BLaER1 treated with 17β-estradiol and CSF1 and Interleukin-3, amounts not matched to agents 10 nM and 100 nM (cell line): ENCODE data around the gene CLIP1.
A peak's percentile ranks its signal among the peaks of the same experiment; 100 is the strongest.

Experiments used
- H3K27ac ChIP-seq, 11 experiments: shearing (Covaris generic); formaldehyde crosslinking; 2 replicates each; pipeline ENCODE4 v1.8.1; 2022
- H3K27me3 ChIP-seq, 11 experiments: shearing (Covaris generic); formaldehyde crosslinking; 2 replicates each; pipeline ENCODE4 v1.8.1; 2022
- H3K36me3 ChIP-seq, 11 experiments: shearing (Covaris generic); formaldehyde crosslinking; 2 replicates each; pipeline ENCODE4 v1.8.1; 2022
- H3K4me1 ChIP-seq, 10 experiments: shearing (Covaris generic); formaldehyde crosslinking; 2 replicates each; pipeline ENCODE4 v1.8.1; 2022
- H3K4me2 ChIP-seq, 11 experiments: shearing (Covaris generic); formaldehyde crosslinking; 2 replicates each; pipeline ENCODE4 v1.8.1; 2022
- H3K4me3 ChIP-seq, 10 experiments: shearing (Covaris generic); formaldehyde crosslinking; 2 replicates each; pipeline ENCODE4 v1.8.1; 2022
- H3K9ac ChIP-seq, 11 experiments: shearing (Covaris generic); formaldehyde crosslinking; 2 replicates each; pipeline ENCODE4 v1.8.1; 2022
- H3K9me3 ChIP-seq, 11 experiments: shearing (Covaris generic); formaldehyde crosslinking; replicated peaks in 1 of 11; 2 replicates each; pipeline ENCODE4 v1.8.1; 2022
- H4K20me1 ChIP-seq, 11 experiments: shearing (Covaris generic); formaldehyde crosslinking; 2 replicates each; pipeline ENCODE4 v1.8.1; 2022
- Cebpa-rat ChIP-seq, 11 experiments: shearing (Covaris generic); IDR thresholded peaks; 2 replicates each; pipeline ENCODE4 v1.8.1; 2022

Gene CLIP1

DNA sequence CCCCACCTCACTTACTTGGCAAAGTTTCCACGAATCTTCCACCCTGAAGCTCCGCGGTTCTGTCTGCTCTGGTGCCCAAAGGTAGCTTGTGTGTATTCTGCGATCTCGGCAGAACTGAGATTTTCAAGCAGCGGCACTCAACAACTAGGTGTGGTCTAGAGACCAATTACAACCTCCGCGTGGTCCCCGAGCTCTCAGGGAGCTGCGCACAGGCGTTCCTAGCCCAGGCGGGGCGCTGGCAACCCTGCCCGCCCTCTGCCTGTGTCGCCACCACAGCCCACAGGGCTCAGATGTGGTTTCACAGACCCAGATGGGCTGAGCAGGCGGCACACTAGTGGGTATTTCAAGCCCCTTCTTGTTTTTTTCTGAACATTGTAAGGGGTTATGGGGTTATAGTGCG lies 195.1 kb downstream of the CLIP1 start:
- Histone ChIP-seq H3K36me3 (peaks cover 42 to 57% (median 50%) of the 10 kb centered on the region in 11 experiments), H3K9ac (peak overlapping the region in 8 of 11 experiments; percentile 21 to 72 (median 59); a peak in 13 of 22 replicates), H3K4me2 (peak overlapping the region; percentile 88 to 100 (median 94)), H3K9me3 (no peaks in the 10 kb centered on the region), H3K27ac (peak overlapping the region in 6 of 11 experiments; percentile 47 to 71 (median 58); a peak in 11 of 22 replicates), H3K4me3 (peak overlapping the region in 8 of 10 experiments; percentile 13 to 60 (median 51); a peak in 15 of 20 replicates), H3K4me1 (peaks cover 42 to 52% (median 48%) of the 10 kb centered on the region in 10 experiments), H4K20me1 (peaks cover 22 to 50% (median 42%) of the 10 kb centered on the region in 11 experiments; a peak in 20 of 22 replicates), H3K27me3 (no peaks in the 10 kb centered on the region)
- peak in 3 of 11 experiments; percentile 35 to 70 (median 46); a peak in 4 of 22 replicates for TF ChIP-seq Cebpa-rat (IDR thresholded peaks at IDR 0.05)

DNA sequence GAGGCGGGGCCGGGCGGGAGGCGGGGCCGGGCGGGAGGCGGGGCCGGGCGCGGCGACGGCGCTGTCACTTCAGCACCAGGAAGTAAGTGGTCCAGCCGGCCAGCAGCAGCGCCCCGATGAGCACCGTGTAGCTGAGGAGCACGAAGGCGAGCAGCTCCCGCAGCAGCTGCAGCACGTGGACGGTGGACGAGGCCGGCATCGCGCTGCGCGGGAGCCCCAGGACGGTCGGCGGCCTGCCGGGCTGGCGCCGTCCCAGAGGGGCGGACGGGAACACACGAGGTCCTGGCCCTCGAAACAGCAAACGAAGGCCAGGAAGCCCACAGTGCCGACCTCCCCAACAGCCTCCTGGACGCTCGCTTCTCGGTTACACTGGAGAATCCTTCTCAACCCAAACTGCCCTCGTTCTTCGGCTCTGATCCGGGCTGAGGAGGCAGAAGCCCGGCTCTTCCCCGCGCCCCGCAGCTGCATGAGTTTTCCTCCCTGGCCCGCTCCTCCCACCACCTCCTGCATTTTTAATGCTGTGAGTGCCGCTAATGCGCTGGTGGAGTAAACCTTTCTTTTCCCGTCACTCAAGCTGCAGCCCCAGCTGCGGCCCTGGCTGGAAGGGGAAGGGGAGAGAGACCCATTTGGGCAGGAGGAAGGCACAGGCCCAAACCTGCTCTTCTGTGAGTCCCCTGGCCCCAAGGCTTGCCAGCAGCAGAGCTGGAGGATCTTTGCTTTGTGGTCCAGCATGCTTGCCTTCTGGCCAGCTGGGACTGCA lies 195.9 kb downstream of the CLIP1 start:
- no peak for TF ChIP-seq Cebpa-rat (IDR thresholded peaks at IDR 0.05)
- H3K4me1 ChIP-seq = peaks cover 42 to 52% (median 48%) of the 10 kb centered on the region in 10 experiments
- no peaks in the 10 kb centered on the region for H3K27me3 ChIP-seq
- H3K9me3 ChIP-seq = no peaks in the 10 kb centered on the region
- H3K4me3 ChIP-seq = peak overlapping the region; percentile 32 to 60 (median 50); a peak in 19 of 20 replicates
- H4K20me1 ChIP-seq = peaks cover 27 to 57% (median 49%) of the 10 kb centered on the region in 11 experiments; a peak in 20 of 22 replicates
- peak overlapping the region; percentile 88 to 100 (median 94) for H3K4me2 ChIP-seq
- H3K27ac ChIP-seq = peak overlapping the region in 3 of 11 experiments; percentile 9 to 47 (median 27); a peak in 5 of 22 replicates
- peaks cover 42 to 57% (median 50%) of the 10 kb centered on the region in 11 experiments for H3K36me3 ChIP-seq
- peak overlapping the region in 4 of 11 experiments; percentile 28 to 63 (median 43); a peak in 6 of 22 replicates for H3K9ac ChIP-seq

DNA sequence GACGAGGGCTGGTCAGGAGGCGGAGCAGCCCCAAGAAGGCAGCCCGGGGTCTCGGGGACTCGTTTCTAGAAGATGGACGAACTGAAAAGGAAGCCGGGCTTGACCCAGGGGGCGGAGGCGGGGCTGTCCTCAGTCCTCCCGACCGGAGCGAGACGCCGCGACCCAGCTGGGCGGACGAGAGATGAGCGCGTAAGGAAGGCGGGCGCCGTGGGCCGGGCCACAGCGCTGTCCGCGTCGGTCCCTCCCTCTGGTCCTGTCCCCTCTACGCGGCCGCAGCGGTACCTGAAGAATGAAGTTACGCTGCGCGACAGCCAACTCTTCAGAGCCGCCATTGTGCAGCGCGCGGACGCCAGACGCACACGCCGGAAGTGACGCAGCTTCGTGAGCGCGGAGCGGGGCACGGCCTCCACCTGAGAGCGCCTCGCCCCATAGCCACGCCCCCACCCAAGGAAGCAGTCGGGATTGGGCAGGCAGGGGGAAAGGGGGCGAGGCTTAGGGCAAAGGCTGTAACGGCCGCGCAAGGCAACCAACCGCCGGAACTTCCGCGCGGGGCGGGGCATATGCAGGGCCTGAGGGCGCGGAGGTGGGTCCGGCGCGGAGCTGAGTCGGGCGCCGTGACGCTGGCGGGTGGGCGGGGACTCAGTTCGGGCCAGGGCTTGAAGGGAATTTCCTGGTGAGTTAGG lies 196.6 kb downstream of the CLIP1 start, which contains the start of gene DIABLO:
TSS of gene DIABLO (minus strand) at position 370 of the 683 bp plus-strand sequence. CDS start at position 332, 38 bp downstream.
- peaks cover 34 to 65% (median 56%) of the 10 kb centered on the region in 11 experiments; a peak in 20 of 22 replicates for H4K20me1 ChIP-seq

More for the DNA sequence above, 196.6 kb downstream of the CLIP1 start, which contains the start of gene DIABLO:
- Histone ChIP-seq H3K9ac (peak within 1 kb of the TSS; percentile 83 to 94 (median 89)), H3K9me3 (no peaks in the 10 kb centered on the region), H3K36me3 (peaks cover 42 to 57% (median 50%) of the 10 kb centered on the region in 11 experiments), H3K27ac (peak within 1 kb of the TSS; percentile 71 to 92 (median 88)), H3K4me1 (peaks cover 42 to 52% (median 48%) of the 10 kb centered on the region in 10 experiments), H3K27me3 (no peaks in the 10 kb centered on the region), H3K4me3 (peak within 1 kb of the TSS; percentile 79 to 96 (median 88)), H3K4me2 (peak within 1 kb of the TSS; percentile 92 to 100 (median 96))
- no peak for TF ChIP-seq Cebpa-rat (IDR thresholded peaks at IDR 0.05)
